HAP-1 (cell line): ENCODE data around the gene TTC23L.
A peak's percentile ranks its signal among the peaks of the same experiment; 100 is the strongest.

Experiments
- DNase-seq, 2 experiments: peaks; one replicate each; pipeline ENCODE4 v3.0.0-alpha.2; 2016 to 2020; ENCODE audit warnings: low spot score in 2 of 2
- H3K27me3 ChIP-seq: fragments of 250-450 bp; sonication (Bioruptor Pico); 2 replicates; pipeline ENCODE4 v1.5.1; 2020; ENCODE audit warnings: low read depth, mild to moderate bottlenecking, moderate library complexity
- H3K36me3 ChIP-seq: fragments of 250-450 bp; sonication (Bioruptor Pico); replicated peaks from 2 replicates; pipeline ENCODE4 v1.5.1; 2020; ENCODE audit warnings: mild to moderate bottlenecking
- H3K4me1 ChIP-seq: fragments of 250-450 bp; sonication (Bioruptor Pico); 2 replicates; pipeline ENCODE4 v1.5.1; 2020; ENCODE audit warnings: mild to moderate bottlenecking
- H3K4me3 ChIP-seq: fragments of 250-450 bp; sonication (Bioruptor Pico); 2 replicates; pipeline ENCODE4 v1.5.1; 2020; ENCODE audit warnings: mild to moderate bottlenecking, moderate library complexity
- H3K9me3 ChIP-seq: fragments of 250-450 bp; sonication (Bioruptor Pico); 2 replicates; pipeline ENCODE4 v1.5.1; 2020; ENCODE audit warnings: mild to moderate bottlenecking, moderate library complexity
- in situ Hi-C: fragments of 300-500 bp; cut with MboI; formaldehyde crosslinking; loops from 3 replicates; pipeline ENCODE4 v1.14.3; 2020; ENCODE audit warnings: low sequenced_read_pairs, inconsistent platforms, mixed read lengths

TTC23L gene, protein sequence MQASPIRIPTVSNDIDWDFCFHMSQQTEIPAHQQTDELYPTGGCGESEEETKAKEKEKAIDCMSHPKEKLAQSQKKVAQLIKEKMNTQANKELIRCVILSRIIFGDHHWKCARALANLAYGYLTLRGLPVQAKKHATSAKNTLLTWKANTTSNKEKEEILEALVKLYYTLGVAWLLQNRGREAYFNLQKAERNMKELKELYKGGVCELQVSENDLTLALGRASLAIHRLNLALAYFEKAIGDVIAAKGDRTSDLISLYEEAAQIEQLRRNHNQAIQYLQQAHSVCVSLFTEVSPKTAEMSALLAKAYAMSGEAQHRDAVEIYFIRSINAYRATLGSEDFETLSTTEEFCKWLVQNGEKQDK

DNA sequence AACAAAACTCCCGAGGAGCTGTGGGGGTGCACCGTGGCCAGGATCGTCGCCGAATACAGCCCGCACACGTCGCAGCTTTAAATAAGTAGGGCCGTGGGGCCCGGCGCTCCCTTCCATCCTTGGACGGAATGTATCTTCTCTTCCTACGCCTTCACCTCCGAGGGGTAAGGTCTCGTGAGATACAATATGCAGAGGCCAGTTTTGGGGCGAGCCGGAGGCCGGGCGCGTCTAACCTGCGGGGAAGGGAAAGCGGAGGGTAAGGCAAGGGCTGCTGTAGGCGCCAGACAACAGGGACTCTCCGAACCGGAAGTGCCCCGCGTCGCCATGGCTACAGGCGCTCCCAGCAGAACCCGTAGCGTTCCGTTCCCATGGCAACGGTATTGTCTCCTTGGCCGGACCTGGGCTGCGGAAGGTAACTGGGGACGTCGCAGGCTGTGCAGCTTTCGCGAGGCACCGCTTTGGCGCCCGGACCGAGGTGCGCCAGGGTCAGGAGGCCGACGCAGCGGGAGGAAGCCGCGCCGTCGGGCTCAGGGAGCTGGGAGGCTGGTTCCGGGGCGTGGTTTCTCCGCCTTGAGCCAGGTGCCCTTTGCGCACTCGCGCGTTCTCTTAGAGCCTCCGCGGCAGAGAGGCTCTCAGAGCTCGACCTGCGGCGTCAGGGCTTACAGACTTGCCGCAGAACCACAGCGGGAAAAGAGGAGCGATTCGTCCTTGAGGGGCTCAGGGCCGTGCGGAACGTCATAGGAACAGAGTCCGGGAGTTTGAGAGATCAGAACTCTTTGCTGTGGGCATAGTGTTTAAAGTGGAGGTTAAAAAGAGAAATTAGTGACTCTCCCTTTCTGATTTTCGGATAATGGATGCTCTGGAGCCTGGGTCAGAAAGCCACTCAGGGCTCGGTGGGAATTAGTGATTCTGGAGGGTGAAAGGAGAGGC, at the start of gene TTC23L:
TTC23L (plus strand) TSS at position 380 of the 930 bp plus-strand sequence. CDS start 1,508 bp downstream, outside the sequence.
- no peaks in the 10 kb centered on the region for H3K36me3 ChIP-seq
- H3K9me3 ChIP-seq = no peaks in the 10 kb centered on the region
- H3K4me1 ChIP-seq = peaks cover 9% of the 10 kb centered on the region; the same call in 1 of the 2 replicates
- DNase-seq = peak; percentile 71 to 93
- in situ Hi-C loops = no loop called here
- H3K4me3 ChIP-seq = peak within 1 kb of the TSS; percentile 52
- no peaks in the 10 kb centered on the region for H3K27me3 ChIP-seq

DNA sequence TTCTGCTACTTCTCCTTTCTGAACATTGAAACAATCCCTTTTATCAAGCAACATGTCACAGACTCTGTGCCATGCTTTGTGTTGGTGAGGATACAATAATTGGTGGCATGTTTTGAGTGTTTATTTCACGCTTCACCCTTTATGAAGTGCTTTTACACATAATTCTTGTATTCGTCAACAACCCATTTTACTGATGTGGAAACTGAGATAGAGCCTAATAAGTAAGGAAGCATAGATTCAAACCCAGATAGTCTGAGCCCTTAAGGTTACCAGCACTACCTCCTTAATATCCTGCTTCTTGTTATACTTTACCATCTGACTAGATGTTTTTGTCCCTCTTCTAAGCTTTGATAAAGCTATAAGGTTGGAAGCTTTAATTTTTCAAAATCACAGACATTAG, 49.3 kb upstream of the TTC23L start:
- H3K27me3 ChIP-seq = no peaks in the 10 kb centered on the region
- no peaks in the 10 kb centered on the region for H3K4me1 ChIP-seq
- H3K9me3 ChIP-seq = no peaks in the 10 kb centered on the region
- no peaks in the 10 kb centered on the region for H3K36me3 ChIP-seq
- no peak overlapping the region for H3K4me3 ChIP-seq
- no peak for DNase-seq
- in situ Hi-C loops = no loop called here

DNA sequence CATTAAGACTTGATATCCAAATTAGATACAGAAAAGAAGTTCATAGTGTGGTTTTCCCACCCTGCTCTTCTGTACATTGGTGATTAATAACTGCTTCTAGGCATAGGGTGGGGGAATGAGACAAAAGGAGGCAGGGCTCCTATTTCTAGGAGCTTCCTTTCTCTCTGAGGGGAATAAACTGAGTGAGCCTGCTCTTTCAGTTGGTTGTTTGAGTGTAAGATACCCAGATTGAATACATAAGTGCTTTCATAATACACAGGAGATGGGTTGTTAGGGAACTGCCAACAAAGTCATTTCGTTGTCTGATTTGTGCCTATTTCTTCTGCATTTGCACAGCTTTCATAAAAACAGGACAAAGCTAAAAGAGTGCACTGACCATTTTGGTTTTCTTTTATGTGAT, 48.9 kb upstream of the TTC23L start:
- Histone ChIP-seq H3K9me3 (no peaks in the 10 kb centered on the region), H3K27me3 (no peaks in the 10 kb centered on the region), H3K4me1 (no peaks in the 10 kb centered on the region), H3K4me3 (no peak overlapping the region), H3K36me3 (no peaks in the 10 kb centered on the region)
- in situ Hi-C loops = no loop called here
- no peak for DNase-seq

DNA sequence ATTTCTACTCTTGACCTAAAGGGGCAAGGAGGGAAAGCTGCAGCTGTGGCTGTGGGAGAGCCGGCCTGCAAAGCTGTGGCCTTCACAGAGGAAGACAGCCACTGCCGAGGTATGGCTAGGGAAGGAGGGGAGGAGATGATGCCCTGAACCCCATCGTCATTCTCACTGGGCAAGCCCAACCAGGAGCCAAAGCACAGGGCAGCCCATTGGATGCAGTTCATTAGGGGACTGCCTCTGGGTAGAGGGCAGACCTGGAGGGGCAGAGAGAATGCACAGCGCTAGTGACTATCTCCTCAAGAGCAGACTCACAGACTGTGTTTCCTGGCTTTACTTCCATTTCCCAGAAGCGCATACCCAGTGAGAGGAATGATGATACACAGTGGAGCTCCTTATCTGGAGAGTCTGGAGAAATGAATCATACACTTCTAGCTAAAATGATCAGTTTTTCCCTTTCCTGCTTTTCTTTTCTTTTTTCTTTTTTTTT, 47.2 kb upstream of the TTC23L start:
- Histone ChIP-seq H3K4me3 (no peak overlapping the region), H3K9me3 (no peaks in the 10 kb centered on the region), H3K27me3 (no peaks in the 10 kb centered on the region), H3K4me1 (no peaks in the 10 kb centered on the region), H3K36me3 (peaks cover 5% of the 10 kb centered on the region; the same call in 1 of the 2 replicates)
- DNase-seq = no peak
- in situ Hi-C loops = no loop called here

DNA sequence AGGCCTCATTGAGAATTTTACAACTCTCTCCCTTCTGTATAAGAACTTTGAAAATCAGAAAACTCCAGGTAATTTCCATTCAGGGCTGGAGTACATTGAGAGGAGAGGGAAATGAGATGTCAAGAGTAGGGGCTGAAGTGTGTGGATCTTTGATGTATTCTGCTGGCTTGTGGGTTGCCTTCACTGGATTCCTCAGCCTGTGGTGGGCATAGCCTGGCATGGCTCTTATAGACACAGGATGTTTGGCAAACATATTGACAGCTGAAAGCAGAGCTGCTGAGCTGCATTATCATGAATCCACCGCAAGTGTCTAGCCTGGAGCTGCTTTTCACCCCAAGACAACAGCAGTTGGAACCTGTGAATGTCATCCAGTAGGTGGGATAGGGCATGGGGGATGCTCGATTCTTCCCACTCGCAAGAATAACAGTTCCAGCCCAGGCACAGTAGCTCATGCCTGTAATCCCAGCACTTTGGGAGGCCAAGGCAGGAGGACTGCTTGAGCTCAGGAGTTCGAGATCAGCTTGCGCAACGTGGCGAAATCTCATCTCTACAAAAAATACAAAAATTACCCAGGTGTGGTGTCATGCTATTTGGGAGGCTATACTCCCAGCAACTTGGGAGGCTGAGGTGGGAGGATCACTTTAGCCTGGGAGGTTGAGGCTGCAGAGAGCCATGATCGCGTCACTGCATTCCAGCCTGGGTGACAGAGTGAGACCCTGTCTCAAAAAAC, 36.0 kb upstream of the TTC23L start:
- H3K9me3 ChIP-seq = no peaks in the 10 kb centered on the region
- no peaks in the 10 kb centered on the region for H3K27me3 ChIP-seq
- H3K4me1 ChIP-seq = no peaks in the 10 kb centered on the region
- H3K4me3 ChIP-seq = no peak overlapping the region
- H3K36me3 ChIP-seq = peaks cover 23% of the 10 kb centered on the region
- in situ Hi-C loops = no loop called here
- no peak for DNase-seq

DNA sequence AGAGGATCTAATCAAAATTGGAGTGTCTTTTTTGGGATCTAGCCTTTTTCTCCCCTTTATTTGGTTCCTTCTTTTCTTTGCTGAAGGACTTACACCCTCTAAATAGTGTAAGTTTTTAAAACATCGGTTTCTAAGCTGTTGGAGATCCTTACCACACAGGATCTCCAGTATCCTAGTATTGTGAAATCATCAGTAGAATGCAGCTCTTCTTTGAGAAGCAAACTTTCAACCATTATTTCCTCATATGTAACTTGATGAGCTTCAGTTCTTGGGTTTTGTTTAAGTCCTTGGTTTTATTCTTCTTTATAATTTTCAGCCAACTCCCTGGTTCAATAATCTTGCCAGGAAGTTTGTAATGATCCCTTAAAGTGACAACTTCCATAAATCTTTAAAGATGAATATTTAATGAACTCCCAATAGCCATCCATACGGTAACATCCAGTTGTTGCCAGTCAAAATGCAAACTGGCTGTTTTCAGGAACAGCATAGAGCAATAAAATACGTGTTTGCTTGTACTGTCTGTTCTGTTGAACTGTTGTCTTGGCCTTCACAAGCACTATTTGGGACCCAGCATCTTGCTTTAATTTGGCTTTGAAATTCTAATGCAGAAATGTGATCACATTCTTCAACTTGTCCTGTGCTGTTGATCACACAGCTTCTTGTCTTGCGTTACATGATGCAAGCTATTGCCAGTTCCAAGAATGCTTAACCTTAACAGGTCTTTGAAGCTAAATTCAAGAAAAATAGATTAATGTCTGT, 34.8 kb upstream of the TTC23L start:
- peaks cover 15% of the 10 kb centered on the region for H3K36me3 ChIP-seq
- no peaks in the 10 kb centered on the region for H3K27me3 ChIP-seq
- no peaks in the 10 kb centered on the region for H3K4me1 ChIP-seq
- no peak for DNase-seq
- in situ Hi-C loops = no loop called here
- H3K9me3 ChIP-seq = no peaks in the 10 kb centered on the region
- no peak overlapping the region for H3K4me3 ChIP-seq

DNA sequence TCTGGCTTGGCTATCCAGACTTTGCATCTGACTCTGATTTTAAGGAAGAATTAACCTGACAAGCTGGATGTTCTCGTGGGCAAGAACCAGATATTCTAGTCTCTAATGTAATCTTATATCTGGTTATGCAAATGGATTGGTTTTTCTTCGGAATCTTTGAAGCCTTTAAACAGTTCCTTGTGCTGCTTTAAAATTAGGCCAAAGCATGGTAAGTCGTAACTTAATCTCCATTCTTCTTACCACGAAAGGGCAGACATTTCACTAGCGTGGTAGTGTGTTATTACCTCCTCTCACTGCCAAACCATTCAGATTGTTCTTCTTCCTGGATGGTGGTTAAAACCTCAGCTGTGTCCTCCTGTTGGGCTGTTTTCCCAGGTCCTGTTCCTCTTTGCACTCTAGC, 34.1 kb upstream of the TTC23L start:
- Histone ChIP-seq H3K36me3 (peaks cover 12% of the 10 kb centered on the region), H3K4me1 (no peaks in the 10 kb centered on the region), H3K27me3 (no peaks in the 10 kb centered on the region), H3K4me3 (no peak overlapping the region), H3K9me3 (no peaks in the 10 kb centered on the region)
- in situ Hi-C loops = no loop called here
- no peak for DNase-seq

DNA sequence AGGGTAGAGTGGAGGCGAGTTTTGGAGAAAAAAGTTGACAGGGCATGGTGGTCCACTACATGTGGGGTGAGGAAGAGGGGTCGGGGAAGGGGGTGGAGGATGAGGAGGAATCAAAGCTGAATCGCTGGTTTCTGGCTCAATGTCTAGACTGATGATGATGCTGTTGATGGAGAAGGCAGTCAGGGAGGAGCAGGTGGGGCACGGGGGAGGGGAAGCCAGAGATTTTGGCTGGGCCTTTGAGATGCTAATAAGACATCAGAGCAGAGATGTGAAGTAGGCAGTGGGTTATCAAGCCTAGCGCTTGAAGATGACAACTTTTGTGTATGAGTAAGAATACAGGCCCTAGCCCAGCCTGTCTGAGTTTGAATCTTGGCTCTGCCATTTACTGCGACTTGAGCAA, 32.4 kb upstream of the TTC23L start:
- Histone ChIP-seq H3K4me3 (no peak overlapping the region), H3K36me3 (no peaks in the 10 kb centered on the region; the same call in none of the 2 replicates), H3K9me3 (no peaks in the 10 kb centered on the region), H3K4me1 (peaks cover 7% of the 10 kb centered on the region), H3K27me3 (no peaks in the 10 kb centered on the region)
- in situ Hi-C loops = no loop called here
- no peak for DNase-seq

DNA sequence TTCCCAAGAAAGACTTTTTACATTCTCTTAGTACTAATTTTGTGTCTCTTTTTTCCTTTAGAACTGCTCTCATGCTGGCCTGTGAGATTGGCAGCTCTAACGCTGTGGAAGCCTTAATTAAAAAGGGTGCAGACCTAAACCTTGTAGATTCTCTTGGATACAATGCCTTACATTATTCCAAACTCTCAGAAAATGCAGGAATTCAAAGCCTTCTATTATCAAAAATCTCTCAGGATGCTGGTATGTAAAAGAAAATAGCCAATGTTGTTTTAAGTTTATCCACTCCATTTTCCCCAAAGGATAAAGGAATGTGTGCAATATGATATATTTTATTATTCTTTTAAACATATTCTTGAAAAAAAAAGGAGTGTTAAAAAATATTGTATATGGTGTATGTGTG, 27.3 kb upstream of the TTC23L start:
- Histone ChIP-seq H3K4me1 (peaks cover 13% of the 10 kb centered on the region), H3K4me3 (no peak overlapping the region), H3K36me3 (no peaks in the 10 kb centered on the region; the same call in 1 of the 2 replicates), H3K9me3 (no peaks in the 10 kb centered on the region), H3K27me3 (no peaks in the 10 kb centered on the region)
- in situ Hi-C loops = no loop called here
- peak; percentile 34 to 66 for DNase-seq

DNA sequence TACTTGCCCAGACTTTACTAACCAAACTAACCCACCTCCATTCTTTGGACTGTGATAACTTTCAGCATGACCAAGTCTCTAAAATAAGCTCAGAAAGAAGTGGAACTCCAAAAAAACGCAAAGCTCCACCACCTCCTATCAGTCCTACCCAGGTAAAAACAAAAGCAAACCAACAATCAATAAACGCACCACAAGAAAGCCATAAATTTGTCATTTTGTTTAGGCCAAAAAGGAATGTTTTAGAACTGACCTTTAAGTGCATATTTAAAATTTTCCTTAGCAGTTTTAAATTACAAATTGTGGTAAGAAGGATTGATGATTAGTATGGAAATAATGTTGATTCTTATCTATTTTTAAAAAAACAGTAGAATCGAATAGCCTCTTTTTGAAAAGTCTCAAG, 25.5 kb upstream of the TTC23L start:
- no peaks in the 10 kb centered on the region for H3K27me3 ChIP-seq
- H3K36me3 ChIP-seq = no peaks in the 10 kb centered on the region; the same call in 1 of the 2 replicates
- in situ Hi-C loops = no loop called here
- H3K9me3 ChIP-seq = no peaks in the 10 kb centered on the region
- no peak for DNase-seq
- no peak overlapping the region for H3K4me3 ChIP-seq
- H3K4me1 ChIP-seq = peaks cover 13% of the 10 kb centered on the region

DNA sequence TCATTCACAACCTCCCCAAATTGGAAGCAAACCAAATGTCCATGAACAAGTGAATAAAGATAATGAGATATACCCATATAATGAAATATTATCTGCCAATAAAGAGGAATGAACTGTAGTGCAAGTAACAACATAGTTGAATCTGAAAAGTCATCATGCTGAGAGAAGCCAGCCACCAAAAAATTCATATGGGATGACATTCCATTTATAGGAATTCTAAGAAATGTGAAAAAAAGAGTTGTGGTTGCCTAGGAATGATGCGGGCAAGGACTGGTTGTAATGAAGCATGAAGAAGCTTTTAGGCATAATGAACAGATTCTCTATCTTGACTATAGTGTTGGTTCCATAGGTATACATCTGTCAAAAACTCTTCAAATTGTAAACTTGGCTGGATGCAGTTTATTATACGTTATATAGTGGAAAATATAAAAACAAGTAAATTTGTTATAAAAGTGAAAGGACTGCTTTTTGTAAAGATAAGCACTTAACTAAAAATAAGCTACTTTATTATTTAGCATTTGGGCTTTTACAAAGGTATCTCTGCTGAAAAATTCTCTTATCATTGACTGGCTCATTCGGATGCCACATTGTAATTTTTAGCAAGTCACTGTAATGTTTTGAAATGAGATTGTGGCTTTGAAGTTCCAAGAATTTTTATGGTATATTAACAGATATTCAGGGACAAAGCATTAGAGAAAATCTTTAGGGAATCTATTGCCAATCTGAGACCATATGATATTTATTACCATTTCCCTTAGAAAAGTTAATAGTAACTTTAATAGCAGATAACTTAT, 21.2 kb upstream of the TTC23L start:
- Histone ChIP-seq H3K36me3 (peaks cover 5% of the 10 kb centered on the region), H3K9me3 (no peaks in the 10 kb centered on the region), H3K27me3 (no peaks in the 10 kb centered on the region), H3K4me1 (no peaks in the 10 kb centered on the region), H3K4me3 (no peak overlapping the region)
- in situ Hi-C loops = no loop called here
- DNase-seq = no peak

DNA sequence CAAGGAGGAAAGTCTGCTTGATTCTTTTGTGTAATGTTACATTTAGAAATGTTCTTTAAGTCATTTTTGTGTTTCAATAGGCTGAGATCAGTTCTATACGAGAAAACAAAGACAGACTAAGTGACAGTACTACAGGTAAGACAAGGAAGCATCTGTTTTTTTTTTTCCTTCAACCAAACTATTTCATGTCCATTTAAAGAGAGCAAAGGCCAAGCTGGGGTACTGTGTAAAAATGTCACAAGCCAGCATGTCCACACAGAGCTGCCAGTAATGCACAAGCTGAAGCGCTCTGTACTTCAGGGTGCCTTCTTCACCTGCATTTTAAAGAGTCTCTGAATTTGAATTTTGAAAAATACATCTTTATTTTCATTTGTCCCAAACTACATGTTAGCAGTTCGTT, 20.2 kb upstream of the TTC23L start:
- in situ Hi-C loops = no loop called here
- Histone ChIP-seq H3K4me3 (no peak overlapping the region), H3K4me1 (no peaks in the 10 kb centered on the region), H3K27me3 (no peaks in the 10 kb centered on the region), H3K36me3 (peaks cover 13% of the 10 kb centered on the region), H3K9me3 (no peaks in the 10 kb centered on the region)
- DNase-seq = no peak
